ENCODE measurements around the gene MEGF11. TPM values are rescaled to one million over a fixed set of nuclear protein-coding genes. Genes with fewer than 3 reads are reported as not detected.
"Not testable (repeated sequence)": the region's sequence is repeated elsewhere in the genome, so short reads cannot be mapped to it uniquely, and the experiment has no call there.

The MEGF11 gene
- total RNA-seq, 1 donor from 2014 or later: not detected

DNA sequence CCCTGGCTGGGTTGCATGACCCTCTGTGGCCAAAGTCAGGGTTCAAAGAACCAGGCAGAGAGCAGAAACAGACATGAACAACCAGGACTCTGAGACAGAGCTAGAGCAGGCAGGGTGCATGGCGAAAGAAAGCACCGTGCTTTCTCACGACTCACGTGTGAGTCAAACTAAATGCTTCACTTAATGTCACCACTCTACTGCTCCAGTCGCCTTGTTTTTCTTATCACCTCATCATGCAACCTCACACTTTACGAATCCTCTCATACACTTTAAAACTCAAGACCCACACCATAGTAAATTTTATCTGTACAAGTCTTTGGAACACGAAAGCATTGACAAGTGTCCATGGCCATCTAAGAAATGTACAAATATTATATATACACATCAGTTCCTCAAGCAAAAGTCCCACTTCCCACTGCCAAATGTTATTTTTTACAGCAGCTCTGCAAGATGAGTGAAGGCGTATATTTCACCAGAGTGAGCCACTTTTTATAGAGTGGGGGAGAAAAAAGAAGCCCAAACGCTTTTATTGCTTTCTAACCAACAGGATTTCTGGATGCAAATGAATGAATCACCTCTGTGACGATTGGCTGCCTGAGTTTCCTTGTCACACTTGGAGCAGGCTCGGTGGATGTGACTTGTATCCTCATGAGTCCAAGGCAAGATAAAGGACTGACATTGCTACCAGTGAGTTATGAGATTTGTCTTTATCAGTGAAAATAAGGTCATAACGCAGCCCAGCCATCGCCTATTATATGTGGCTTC, 16.0 kb upstream of the MEGF11 start:
- DNase-seq (ENCODE audit: low read depth): peak; percentile 55
- no peaks in the 10 kb centered on the region for H3K36me3 ChIP-seq (ENCODE audit: control insufficient read depth, insufficient read depth, low read length)
- TF ChIP-seq, protein P1, sequence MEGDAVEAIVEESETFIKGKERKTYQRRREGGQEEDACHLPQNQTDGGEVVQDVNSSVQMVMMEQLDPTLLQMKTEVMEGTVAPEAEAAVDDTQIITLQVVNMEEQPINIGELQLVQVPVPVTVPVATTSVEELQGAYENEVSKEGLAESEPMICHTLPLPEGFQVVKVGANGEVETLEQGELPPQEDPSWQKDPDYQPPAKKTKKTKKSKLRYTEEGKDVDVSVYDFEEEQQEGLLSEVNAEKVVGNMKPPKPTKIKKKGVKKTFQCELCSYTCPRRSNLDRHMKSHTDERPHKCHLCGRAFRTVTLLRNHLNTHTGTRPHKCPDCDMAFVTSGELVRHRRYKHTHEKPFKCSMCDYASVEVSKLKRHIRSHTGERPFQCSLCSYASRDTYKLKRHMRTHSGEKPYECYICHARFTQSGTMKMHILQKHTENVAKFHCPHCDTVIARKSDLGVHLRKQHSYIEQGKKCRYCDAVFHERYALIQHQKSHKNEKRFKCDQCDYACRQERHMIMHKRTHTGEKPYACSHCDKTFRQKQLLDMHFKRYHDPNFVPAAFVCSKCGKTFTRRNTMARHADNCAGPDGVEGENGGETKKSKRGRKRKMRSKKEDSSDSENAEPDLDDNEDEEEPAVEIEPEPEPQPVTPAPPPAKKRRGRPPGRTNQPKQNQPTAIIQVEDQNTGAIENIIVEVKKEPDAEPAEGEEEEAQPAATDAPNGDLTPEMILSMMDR (IDR thresholded peaks at IDR 0.05; ENCODE audit: insufficient read depth, low read length, severe bottlenecking): no peak
- H3K27me3 ChIP-seq (ENCODE audit: control insufficient read depth, insufficient read depth, low read length): peaks cover 2% of the 10 kb centered on the region
- no peak overlapping the region for H3K4me3 ChIP-seq (ENCODE audit: low read depth, low read length)
- FAIRE-seq: peak; percentile 60

DNA sequence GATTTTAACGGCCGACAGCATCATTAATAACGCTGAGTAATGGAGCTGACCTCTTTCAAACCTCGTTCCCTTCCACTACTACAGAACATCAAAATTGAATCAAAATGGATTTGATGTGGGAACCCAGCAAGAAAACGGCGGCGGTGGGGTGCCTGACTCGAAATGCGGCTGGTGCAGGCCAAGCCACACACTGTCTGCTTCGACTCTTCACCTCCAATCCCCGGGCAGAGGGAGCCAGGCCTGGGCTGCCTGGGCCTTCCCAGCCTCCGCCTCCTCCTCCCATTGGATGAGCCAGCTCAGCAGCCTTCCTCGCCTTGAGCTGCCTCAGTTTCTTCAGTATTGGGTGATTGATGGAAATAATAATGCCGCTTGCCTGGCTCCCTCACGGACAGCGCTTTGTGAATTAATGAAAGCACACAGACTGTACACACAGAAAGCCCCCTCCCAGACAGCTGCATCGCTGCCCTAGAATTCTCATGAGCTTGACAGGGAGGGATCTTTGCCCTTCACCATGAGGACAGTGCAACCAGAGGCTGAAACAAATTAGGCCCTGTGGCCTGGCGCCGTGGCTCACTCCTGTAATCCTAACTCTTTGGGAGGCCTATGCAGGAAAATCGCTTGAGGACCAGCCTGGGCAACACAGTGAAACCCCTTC, 11.4 kb upstream of the MEGF11 start:
- Histone ChIP-seq H3K4me3 (ENCODE audit: low read depth, low read length) (no peak overlapping the region), H3K36me3 (ENCODE audit: control insufficient read depth, insufficient read depth, low read length) (no peaks in the 10 kb centered on the region), H3K27me3 (ENCODE audit: control insufficient read depth, insufficient read depth, low read length) (peaks cover 2% of the 10 kb centered on the region)
- FAIRE-seq (no peak), DNase-seq (ENCODE audit: low read depth) (no peak)
- TF ChIP-seq, protein P1 (IDR thresholded peaks at IDR 0.05; ENCODE audit: insufficient read depth, low read length, severe bottlenecking): no peak

DNA sequence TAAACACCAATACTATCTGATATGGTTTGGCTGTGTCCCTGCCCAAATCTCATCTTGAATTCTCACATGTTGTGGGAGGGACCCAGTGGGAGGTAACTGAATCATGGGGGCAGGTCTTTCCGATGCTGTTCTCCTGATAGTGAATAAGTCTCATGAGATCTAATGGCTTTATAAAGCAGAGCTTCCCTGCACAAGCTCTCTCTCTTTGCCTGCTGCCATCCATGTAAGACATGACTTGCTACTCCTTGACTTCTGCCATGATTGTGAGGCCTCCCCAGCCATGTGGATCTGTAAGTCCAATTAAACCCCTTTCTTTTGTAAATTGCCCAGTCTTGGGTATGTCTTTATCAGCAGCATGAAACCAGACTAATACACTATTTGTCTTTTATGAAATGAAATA, 9.3 kb upstream of the MEGF11 start:
- FAIRE-seq; H3K36me3 ChIP-seq (ENCODE audit: control insufficient read depth, insufficient read depth, low read length); H3K4me3 ChIP-seq (ENCODE audit: low read depth, low read length); DNase-seq (ENCODE audit: low read depth); H3K27me3 ChIP-seq (ENCODE audit: control insufficient read depth, insufficient read depth, low read length): not testable (repeated sequence)

DNA sequence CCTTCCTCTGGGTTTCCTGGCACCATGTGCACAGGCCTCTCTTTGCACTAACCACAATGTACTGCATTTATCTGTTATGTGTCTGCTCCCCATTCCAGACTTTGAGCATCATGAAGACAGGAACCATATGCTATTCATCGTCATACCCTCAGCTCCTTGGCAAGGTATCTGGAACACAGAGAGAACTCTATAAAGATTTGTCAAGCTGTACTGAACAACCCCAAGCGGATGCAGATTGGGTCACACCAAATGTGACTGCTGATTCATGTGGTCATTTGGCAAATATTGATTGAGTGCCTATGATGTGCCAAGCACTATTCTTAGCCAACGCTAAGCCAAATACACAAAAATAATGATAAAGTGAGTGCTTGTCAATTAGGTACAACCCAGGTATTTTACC, 7.5 kb upstream of the MEGF11 start:
- Histone ChIP-seq H3K36me3 (ENCODE audit: control insufficient read depth, insufficient read depth, low read length) (no peaks in the 10 kb centered on the region), H3K4me3 (ENCODE audit: low read depth, low read length) (no peak overlapping the region), H3K27me3 (ENCODE audit: control insufficient read depth, insufficient read depth, low read length) (peaks cover 8% of the 10 kb centered on the region)
- no peak for FAIRE-seq
- DNase-seq (ENCODE audit: low read depth): no peak
- TF ChIP-seq, protein P1 (IDR thresholded peaks at IDR 0.05; ENCODE audit: insufficient read depth, low read length, severe bottlenecking): no peak

DNA sequence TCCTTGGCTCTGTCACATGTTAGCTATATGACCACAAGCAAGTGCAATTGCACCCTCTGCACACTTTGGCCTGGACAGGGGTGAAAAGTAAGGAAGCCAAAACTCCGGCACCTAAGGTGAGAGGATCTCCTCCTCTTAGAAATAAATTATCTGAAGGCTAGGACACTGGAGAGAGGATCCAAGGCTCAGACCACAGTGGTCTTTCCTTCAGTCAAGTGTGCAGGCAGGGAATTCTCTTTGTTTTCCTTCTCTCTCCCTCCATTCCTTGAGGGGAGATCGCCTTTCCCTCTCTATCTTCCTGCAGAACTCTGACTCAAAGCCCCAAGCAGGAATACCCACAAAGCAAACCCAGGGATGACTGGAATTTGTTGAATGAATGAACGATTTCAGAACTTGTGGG, 3.1 kb upstream of the MEGF11 start:
- Histone ChIP-seq H3K36me3 (ENCODE audit: control insufficient read depth, insufficient read depth, low read length) (no peaks in the 10 kb centered on the region), H3K4me3 (ENCODE audit: low read depth, low read length) (no peak overlapping the region), H3K27me3 (ENCODE audit: control insufficient read depth, insufficient read depth, low read length) (peaks cover 35% of the 10 kb centered on the region)
- TF ChIP-seq, protein P1 (IDR thresholded peaks at IDR 0.05; ENCODE audit: insufficient read depth, low read length, severe bottlenecking): no peak
- DNase-seq (ENCODE audit: low read depth): no peak
- FAIRE-seq: no peak

DNA sequence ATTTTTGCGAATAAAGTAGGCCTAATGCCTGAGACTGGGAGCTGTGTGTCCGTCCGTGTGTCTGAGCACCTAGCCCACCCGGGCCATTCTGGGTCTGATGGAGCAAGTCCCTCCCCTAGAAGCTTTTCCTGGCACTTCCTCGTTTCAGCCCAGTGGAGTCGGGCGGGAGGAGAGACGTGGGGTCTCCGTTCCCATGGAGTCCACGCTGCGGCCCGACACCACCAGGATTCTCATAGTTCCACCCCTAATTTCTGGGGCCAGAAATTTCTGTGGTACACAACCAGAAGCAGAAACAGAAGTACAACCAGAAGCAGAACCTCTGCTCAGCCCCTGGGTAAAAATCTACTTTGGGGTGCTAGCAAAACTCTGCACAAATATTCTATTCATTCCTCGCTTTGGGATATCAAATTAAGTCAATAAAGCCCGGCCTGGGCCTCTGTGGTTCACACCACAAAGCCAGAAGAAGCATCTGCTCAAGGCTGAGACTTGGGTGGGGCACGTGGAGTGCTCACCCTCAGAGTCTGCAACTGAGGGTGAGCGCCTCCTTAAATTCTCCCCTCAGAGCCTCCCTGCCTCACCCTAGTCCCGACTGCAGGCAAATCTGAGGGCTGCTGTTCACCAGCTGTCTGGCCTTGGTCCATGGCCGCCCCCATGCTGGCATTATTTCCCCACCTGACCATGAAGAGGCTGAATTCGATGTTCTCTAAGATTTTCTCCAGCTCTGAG, 1.6 kb upstream of the MEGF11 start:
- no peaks in the 10 kb centered on the region for H3K36me3 ChIP-seq (ENCODE audit: control insufficient read depth, insufficient read depth, low read length)
- H3K4me3 ChIP-seq (ENCODE audit: low read depth, low read length): no peak overlapping the region
- TF ChIP-seq, protein P1 (IDR thresholded peaks at IDR 0.05; ENCODE audit: insufficient read depth, low read length, severe bottlenecking): no peak
- peaks cover 43% of the 10 kb centered on the region for H3K27me3 ChIP-seq (ENCODE audit: control insufficient read depth, insufficient read depth, low read length)
- FAIRE-seq (no peak), DNase-seq (ENCODE audit: low read depth) (no peak)
